ENCODE data around the gene CPED1. TPM values are rescaled to one million over a fixed set of nuclear protein-coding genes. Genes with fewer than 3 reads are reported as not detected.

Gene CPED1
- total RNA-seq, 1 experiment from 2014 or later, result 0.13 TPM

GRCh38 chr7:121026159-121026558, 37.6 kb downstream of the CPED1 start:
- no peak overlapping the region for H2AFZ ChIP-seq (ENCODE audit: low read length)
- H3K36me3 Mint-ChIP-seq (ENCODE audit: insufficient read depth in 1 of 3, low read depth in 3 of 3), result no peaks in the 10 kb centered on the region

More at GRCh38 chr7:121026159-121026558, 37.6 kb downstream of the CPED1 start:
- Histone ChIP-seq H3K79me1 (ENCODE audit: insufficient read depth, low read depth, low read length, poor library complexity, severe bottlenecking) (no peaks in the 10 kb centered on the region), H2BK15ac (ENCODE audit: low read depth, low read length) (no peak overlapping the region), H4K91ac (ENCODE audit: insufficient read length, low read depth, low read length) (no peak overlapping the region), H3K4me1 (ENCODE audit: insufficient read depth, low read length) (no peaks in the 10 kb centered on the region), H3K27me3 (ENCODE audit: insufficient read depth, low read length) (no peaks in the 10 kb centered on the region), H2AK5ac (ENCODE audit: insufficient read length, low read length) (no peak overlapping the region), H3K4ac (ENCODE audit: low read depth, low read length) (no peak overlapping the region), H3K79me2 (ENCODE audit: insufficient read depth, low read length) (no peaks in the 10 kb centered on the region), H3K56ac (ENCODE audit: insufficient read length, low read depth, low read length) (no peak overlapping the region), H3T11ph (ENCODE audit: low read length) (no peak overlapping the region), H3K27ac (ENCODE audit: insufficient read length, low read depth, low read length) (no peak overlapping the region), H2BK12ac (ENCODE audit: insufficient read length, low read depth, low read length) (no peak overlapping the region), H4K8ac (replicated peaks; ENCODE audit: insufficient read length, low read depth, low read length) (no peak overlapping the region), H3K23me2 (ENCODE audit: insufficient read length, low read depth, low read length, poor library complexity, severe bottlenecking) (no peaks in the 10 kb centered on the region), H3K18ac (ENCODE audit: insufficient read length, low read depth, low read length) (no peak overlapping the region), H3K9me3 (ENCODE audit: control insufficient read depth, low read depth, low read length) (no peaks in the 10 kb centered on the region), H4K20me1 (ENCODE audit: control insufficient read depth, insufficient read depth, insufficient read length) (no peaks in the 10 kb centered on the region), H4K5ac (ENCODE audit: insufficient read length, low read depth, low read length) (no peak overlapping the region), H3K23ac (ENCODE audit: insufficient read length, low read depth, low read length) (no peak overlapping the region), H3K4me2 (ENCODE audit: insufficient read depth, insufficient read length, low read length) (no peak overlapping the region), H2BK5ac (ENCODE audit: insufficient read length, low read length) (no peak overlapping the region), H3K9ac (ENCODE audit: extremely low read depth, insufficient read length, low read length) (no peak overlapping the region), H3K14ac (ENCODE audit: insufficient read depth, low read length) (no peak overlapping the region), H2BK120ac (ENCODE audit: low read depth, low read length, poor library complexity, severe bottlenecking) (no peak overlapping the region), H2BK20ac (ENCODE audit: low read depth, low read length, poor library complexity, severe bottlenecking) (no peak overlapping the region)
- TF ChIP-seq CTCF (conservative IDR thresholded peaks at IDR 0.05), result no peak
- WGBS (ENCODE audit: extremely low coverage, insufficient read length, low lambda C conversion rate), result no CpG with 5 or more reads among the region's 1 CpG
- H3K27ac Mint-ChIP-seq, result peak overlapping the region in 1 of 3 experiments; percentile 81; a peak in 2 of 7 replicates
- peaks cover 0 to 2% of the 10 kb centered on the region in 2 experiments; a peak in 1 of 5 replicates for H3K9me3 Mint-ChIP-seq
- H3K4me3 Mint-ChIP-seq, result no peak overlapping the region
- H3K4me1 Mint-ChIP-seq, result peaks cover 3 to 17% of the 10 kb centered on the region in 2 experiments; a peak in 2 of 4 replicates
- no peak for DNase-seq
- H3K27me3 Mint-ChIP-seq (ENCODE audit: low read depth), result no peaks in the 10 kb centered on the region

Measured in H9 (cell line).